DND-41 (cell line): ENCODE measurements around the gene SIAE.

Experiments used
- ATAC-seq: fragments of 200-7000 bp; cut with Tn5 transposase; 3 replicates; pipeline ENCODE4 v1.9.1; 2021; ENCODE audit warnings: low read depth; ENCODE audit not compliant: insufficient read depth
- DNase-seq: peaks from one replicate; pipeline ENCODE4 v3.0.0-alpha.2; 2020
- H2AFZ ChIP-seq: 2 replicates; pipeline ENCODE4 v1.6.0; 2012; ENCODE audit warnings: low read depth, low read length
- H3K27ac ChIP-seq: 2 replicates; pipeline ENCODE4 v1.5.1; 2012; ENCODE audit warnings: low read length, inconsistent platforms
- H3K27me3 ChIP-seq: fragments of 200-600 bp; sonication (generic); 2 replicates; pipeline ENCODE4 v1.6.0; 2012; ENCODE audit warnings: low read length, mild to moderate bottlenecking, inconsistent platforms; ENCODE audit not compliant: insufficient read depth, poor library complexity
- H3K36me3 ChIP-seq: 2 replicates; pipeline ENCODE4 v1.5.1; 2012; ENCODE audit warnings: low read length, inconsistent platforms; ENCODE audit not compliant: insufficient read depth
- H3K4me1 ChIP-seq: 2 replicates; pipeline ENCODE4 v1.5.1; 2012; ENCODE audit warnings: mild to moderate bottlenecking, low read length; ENCODE audit not compliant: insufficient read depth
- H3K4me2 ChIP-seq: 2 replicates; pipeline ENCODE4 v1.6.0; 2012; ENCODE audit warnings: mild to moderate bottlenecking, moderate library complexity, low read length, inconsistent platforms; ENCODE audit not compliant: insufficient read depth
- H3K4me3 ChIP-seq, 2 experiments: fragments of 200-600 bp in 1 of 2; shearing (Covaris generic) in 1 of 2; 2 replicates each; pipeline ENCODE4 v1.5.1; 2012 to 2016; ENCODE audit warnings: inconsistent platforms in 2 of 2, low read length in 2 of 2, mild to moderate bottlenecking in 2 of 2, low read depth in 1 of 2, moderate library complexity in 1 of 2
- H3K79me2 ChIP-seq: 2 replicates; pipeline ENCODE4 v1.6.0; 2012; ENCODE audit warnings: low read length, inconsistent platforms; ENCODE audit not compliant: insufficient read depth
- H3K9ac ChIP-seq: 2 replicates; pipeline ENCODE4 v1.6.0; 2012; ENCODE audit warnings: low read depth, mild to moderate bottlenecking, inconsistent platforms, low read length, moderate library complexity
- H3K9me3 ChIP-seq: 2 replicates; pipeline ENCODE4 v1.5.1; 2012; ENCODE audit warnings: low read length, moderate library complexity, mild to moderate bottlenecking, inconsistent platforms; ENCODE audit not compliant: insufficient read depth, severe bottlenecking
- H4K20me1 ChIP-seq: 2 replicates; pipeline ENCODE4 v1.6.0; 2012; ENCODE audit warnings: low read length; ENCODE audit not compliant: insufficient read depth
- EZH2 ChIP-seq: IDR thresholded peaks from 3 replicates; pipeline ENCODE4 v1.6.1; 2012; ENCODE audit warnings: borderline replicate concordance, low read depth, mild to moderate bottlenecking, moderate library complexity, low read length, inconsistent platforms; ENCODE audit not compliant: severe bottlenecking
- TF ChIP-seq, protein P1 (sequence below): IDR thresholded peaks from 2 replicates; pipeline ENCODE4 v1.5.1; 2012; ENCODE audit warnings: borderline replicate concordance, low read length, moderate library complexity, mild to moderate bottlenecking; ENCODE audit not compliant: poor library complexity, severe bottlenecking; ENCODE audit errors: extremely low read depth

SIAE gene

DNA sequence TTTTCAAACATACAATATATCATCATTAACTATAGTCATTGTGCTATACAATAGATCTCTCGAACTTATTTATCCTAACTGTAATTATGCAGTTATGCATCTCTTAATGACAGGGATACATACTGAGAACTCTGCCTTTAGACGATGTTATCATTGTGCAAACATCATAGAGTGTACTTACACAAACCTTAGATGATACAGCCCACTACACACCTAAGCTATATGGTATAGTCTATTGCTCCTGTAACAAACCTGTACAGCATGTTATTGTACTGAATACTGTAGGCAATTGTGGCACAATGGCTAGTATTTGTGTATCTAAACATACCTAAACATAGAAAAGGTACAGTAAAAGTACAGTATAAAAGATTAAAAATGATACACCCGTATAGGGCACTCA lies 38.9 kb upstream of the SIAE start:
- Histone ChIP-seq H2AFZ (no peak overlapping the region), H3K9me3 (peaks cover 4% of the 10 kb centered on the region), H3K4me2 (no peak overlapping the region), H3K36me3 (no peaks in the 10 kb centered on the region), H3K27ac (no peak overlapping the region), H3K27me3 (peaks cover 18% of the 10 kb centered on the region), H3K79me2 (no peaks in the 10 kb centered on the region), H3K9ac (no peak overlapping the region), H3K4me1 (no peaks in the 10 kb centered on the region), H3K4me3 (no peak overlapping the region), H4K20me1 (0 out of 2 replicates have a peak, but pooled peaks cover 5% of the 10 kb centered on the region)
- TF ChIP-seq, protein P1, sequence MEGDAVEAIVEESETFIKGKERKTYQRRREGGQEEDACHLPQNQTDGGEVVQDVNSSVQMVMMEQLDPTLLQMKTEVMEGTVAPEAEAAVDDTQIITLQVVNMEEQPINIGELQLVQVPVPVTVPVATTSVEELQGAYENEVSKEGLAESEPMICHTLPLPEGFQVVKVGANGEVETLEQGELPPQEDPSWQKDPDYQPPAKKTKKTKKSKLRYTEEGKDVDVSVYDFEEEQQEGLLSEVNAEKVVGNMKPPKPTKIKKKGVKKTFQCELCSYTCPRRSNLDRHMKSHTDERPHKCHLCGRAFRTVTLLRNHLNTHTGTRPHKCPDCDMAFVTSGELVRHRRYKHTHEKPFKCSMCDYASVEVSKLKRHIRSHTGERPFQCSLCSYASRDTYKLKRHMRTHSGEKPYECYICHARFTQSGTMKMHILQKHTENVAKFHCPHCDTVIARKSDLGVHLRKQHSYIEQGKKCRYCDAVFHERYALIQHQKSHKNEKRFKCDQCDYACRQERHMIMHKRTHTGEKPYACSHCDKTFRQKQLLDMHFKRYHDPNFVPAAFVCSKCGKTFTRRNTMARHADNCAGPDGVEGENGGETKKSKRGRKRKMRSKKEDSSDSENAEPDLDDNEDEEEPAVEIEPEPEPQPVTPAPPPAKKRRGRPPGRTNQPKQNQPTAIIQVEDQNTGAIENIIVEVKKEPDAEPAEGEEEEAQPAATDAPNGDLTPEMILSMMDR = no peak
- TF ChIP-seq EZH2 = no peak
- DNase-seq (no peak), ATAC-seq (no peak)

DNA sequence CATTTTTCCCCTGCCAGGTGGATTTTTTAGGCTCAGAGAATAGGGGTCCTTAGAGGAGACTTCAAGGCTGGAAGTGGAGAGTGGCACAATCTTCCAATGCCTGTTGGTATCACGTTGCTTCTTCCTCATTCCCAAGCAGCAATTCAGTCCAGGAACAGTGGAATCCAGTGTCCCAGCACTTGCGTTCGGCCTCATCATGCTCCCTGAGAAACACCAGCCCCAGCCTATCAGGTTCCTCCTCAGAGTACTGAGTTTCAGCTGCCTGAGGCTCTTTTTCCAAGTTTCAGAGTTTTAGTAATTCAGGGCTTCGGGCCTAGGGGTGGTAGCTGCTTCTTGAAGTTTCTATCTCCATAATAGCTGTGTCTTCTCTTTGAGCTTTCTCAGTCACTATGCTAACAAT lies 34.3 kb upstream of the SIAE start:
- Histone ChIP-seq H3K4me1 (no peaks in the 10 kb centered on the region), H3K36me3 (no peaks in the 10 kb centered on the region), H3K79me2 (no peaks in the 10 kb centered on the region), H3K9ac (no peak overlapping the region), H4K20me1 (no peaks in the 10 kb centered on the region), H3K4me2 (no peak overlapping the region), H3K4me3 (no peak overlapping the region), H3K27me3 (peaks cover 7% of the 10 kb centered on the region), H3K9me3 (peaks cover 4% of the 10 kb centered on the region), H3K27ac (no peak overlapping the region), H2AFZ (no peak overlapping the region)
- ATAC-seq (no peak), DNase-seq (no peak)
- no peak for TF ChIP-seq EZH2
- TF ChIP-seq, protein P1 = no peak

DNA sequence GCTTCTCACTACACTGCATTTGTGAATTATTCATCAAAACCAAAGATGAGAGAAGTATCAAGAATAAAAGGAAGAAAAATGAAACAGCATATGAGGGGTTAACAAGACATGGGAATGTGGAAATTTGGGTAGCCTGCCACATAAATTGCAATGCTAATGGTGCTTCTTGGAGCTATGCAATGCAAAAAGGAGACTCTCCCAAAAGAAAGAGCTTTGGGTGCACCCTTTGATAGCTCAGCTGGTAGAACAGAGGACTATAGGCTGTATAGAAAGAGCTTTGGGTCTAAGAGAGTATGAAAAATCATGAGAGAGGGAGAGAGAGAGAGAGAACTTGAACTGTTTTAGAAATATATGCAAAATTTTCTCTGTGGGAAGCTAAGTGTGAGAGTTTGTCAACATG lies 26.5 kb upstream of the SIAE start:
- ATAC-seq (no peak), DNase-seq (no peak)
- no peaks in the 10 kb centered on the region for H3K4me1 ChIP-seq
- peaks cover 12% of the 10 kb centered on the region for H3K27me3 ChIP-seq
- no peak overlapping the region for H2AFZ ChIP-seq
- H3K36me3 ChIP-seq = no peaks in the 10 kb centered on the region
- no peak overlapping the region for H3K4me3 ChIP-seq
- TF ChIP-seq, protein P1 = no peak
- TF ChIP-seq EZH2 = no peak
- no peak overlapping the region for H3K9ac ChIP-seq
- no peaks in the 10 kb centered on the region for H4K20me1 ChIP-seq
- H3K79me2 ChIP-seq = no peaks in the 10 kb centered on the region
- no peaks in the 10 kb centered on the region for H3K9me3 ChIP-seq
- no peak overlapping the region for H3K4me2 ChIP-seq
- H3K27ac ChIP-seq = no peak overlapping the region

DNA sequence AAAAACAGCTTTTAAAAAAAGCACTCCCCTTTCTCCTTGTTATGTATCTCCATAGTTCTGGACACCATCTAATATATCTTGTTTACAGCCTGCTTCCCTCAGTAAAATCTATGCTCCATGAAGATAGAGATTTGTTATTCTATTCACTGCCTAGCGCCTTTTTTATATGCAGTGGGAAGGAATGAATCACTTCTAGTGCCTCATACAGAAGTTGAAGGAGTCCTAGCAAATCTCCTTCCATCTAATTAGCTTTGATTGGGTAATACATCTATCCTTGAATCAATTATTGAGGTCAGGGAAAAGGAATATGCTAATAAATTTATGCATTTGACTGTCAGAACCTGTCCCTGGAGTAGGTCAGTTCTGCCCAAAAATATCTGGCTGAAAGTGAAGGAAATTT lies 26.0 kb upstream of the SIAE start:
- H3K36me3 ChIP-seq = no peaks in the 10 kb centered on the region
- H2AFZ ChIP-seq = no peak overlapping the region
- H3K4me2 ChIP-seq = no peak overlapping the region
- DNase-seq (no peak), ATAC-seq (no peak)
- no peaks in the 10 kb centered on the region for H3K9me3 ChIP-seq
- H3K27ac ChIP-seq = no peak overlapping the region
- TF ChIP-seq EZH2 = no peak
- TF ChIP-seq, protein P1 = no peak
- H3K9ac ChIP-seq = no peak overlapping the region
- no peaks in the 10 kb centered on the region for H4K20me1 ChIP-seq
- H3K79me2 ChIP-seq = no peaks in the 10 kb centered on the region
- H3K4me1 ChIP-seq = no peaks in the 10 kb centered on the region
- H3K4me3 ChIP-seq = no peak overlapping the region
- H3K27me3 ChIP-seq = peaks cover 12% of the 10 kb centered on the region
